Neural progenitor cell (in vitro differentiated cells): Measurements from ENCODE around the gene IPPK. TPM values are rescaled to one million over a fixed set of nuclear protein-coding genes. Genes with fewer than 3 reads are reported as not detected.

ENCODE experiments used
- DNase-seq: peaks from one replicate; pipeline ENCODE4 v3.0.0-alpha.2; 2016; ENCODE audit warnings: low spot score
- H2AFZ ChIP-seq: fragments of 200-600 bp; sonication (generic); replicated peaks from 2 replicates; pipeline ENCODE4 v1.6.1; 2016; ENCODE audit warnings: antibody characterized with exemption
- H3F3A ChIP-seq: fragments of 200-600 bp; sonication (generic); 2 replicates; pipeline ENCODE4 v1.6.1; 2016; ENCODE audit warnings: antibody characterized with exemption, low read depth
- H3K27ac ChIP-seq: fragments of 200-600 bp; sonication (generic); 2 replicates; pipeline ENCODE4 v1.5.1; 2016; ENCODE audit warnings: mild to moderate bottlenecking
- H3K27me3 ChIP-seq: fragments of 200-600 bp; sonication (generic); 2 replicates; pipeline ENCODE4 v1.6.1; 2016; ENCODE audit warnings: mild to moderate bottlenecking, moderate library complexity
- H3K36me3 ChIP-seq: fragments of 200-600 bp; sonication (generic); 2 replicates; pipeline ENCODE4 v1.5.1; 2016
- H3K4me1 ChIP-seq: fragments of 200-600 bp; sonication (generic); 2 replicates; pipeline ENCODE4 v1.6.1; 2016; ENCODE audit warnings: mixed run types
- H3K4me2 ChIP-seq: fragments of 200-600 bp; sonication (generic); 2 replicates; pipeline ENCODE4 v1.6.1; 2016
- H3K4me3 ChIP-seq: fragments of 200-600 bp; sonication (generic); 2 replicates; pipeline ENCODE4 v1.5.1; 2016
- H3K79me2 ChIP-seq: fragments of 200-600 bp; sonication (generic); 2 replicates; pipeline ENCODE4 v1.6.1; 2016; ENCODE audit warnings: low read depth
- H3K9ac ChIP-seq: fragments of 200-600 bp; sonication (generic); 2 replicates; pipeline ENCODE4 v1.6.1; 2016
- H3K9me3 ChIP-seq: fragments of 200-600 bp; sonication (generic); 2 replicates; pipeline ENCODE4 v1.5.1; 2016; ENCODE audit warnings: low read depth
- H4K20me1 ChIP-seq: fragments of 200-600 bp; sonication (generic); 2 replicates; pipeline ENCODE4 v1.6.1; 2016; ENCODE audit warnings: low read depth
- H3K27ac Mint-ChIP-seq: 3 replicates; pipeline ENCODE4 v1.8.0; 2021; ENCODE audit warnings: mixed read lengths
- H3K27me3 Mint-ChIP-seq: 2 replicates; pipeline ENCODE4 v1.8.0; 2022; ENCODE audit warnings: low read depth, mild to moderate bottlenecking, inconsistent platforms, moderate library complexity, mixed read lengths; ENCODE audit not compliant: insufficient read depth
- H3K36me3 Mint-ChIP-seq: 3 replicates; pipeline ENCODE4 v1.8.0; 2021; ENCODE audit warnings: mixed read lengths
- H3K4me1 Mint-ChIP-seq: 3 replicates; pipeline ENCODE4 v1.8.0; 2021; ENCODE audit warnings: mixed read lengths
- H3K4me3 Mint-ChIP-seq: 3 replicates; pipeline ENCODE4 v1.8.0; 2021; ENCODE audit warnings: mild to moderate bottlenecking, moderate library complexity, mixed read lengths
- H3K9me3 Mint-ChIP-seq: 3 replicates; pipeline ENCODE4 v1.8.0; 2020; ENCODE audit warnings: mixed read lengths
- CTCF ChIP-seq: fragments of 200-600 bp; sonication (generic); IDR thresholded peaks from 2 replicates; pipeline ENCODE4 v1.5.1; 2017; ENCODE audit warnings: antibody characterized with exemption, mild to moderate bottlenecking
- EZH2 ChIP-seq: fragments of 200-600 bp; sonication (generic); IDR thresholded peaks from 2 replicates; pipeline ENCODE4 v1.6.1; 2017; ENCODE audit warnings: antibody characterized with exemption, mild to moderate bottlenecking, moderate library complexity
- EZH2phosphoT487 ChIP-seq: fragments of 200-600 bp; sonication (generic); IDR thresholded peaks from 2 replicates; pipeline ENCODE4 v1.6.1; 2017; ENCODE audit warnings: antibody characterized with exemption
- total RNA-seq: library from RNA; depleted of rRNA; stranded (reverse); fragments of >200 nt; gene quantifications from 2 replicates; pipeline ENCODE4 v1.2.3, GENCODE V29; 2015; ENCODE audit warnings: low replicate concordance

The IPPK gene
- total RNA-seq, 1 donor from 2014 or later: 16.8 TPM

GRCh38 chr9:92616655-92617111, 53.2 kb downstream of the IPPK start:
- Mint-ChIP-seq H3K27ac (no peak overlapping the region), H3K36me3 (peaks cover 15% of the 10 kb centered on the region), H3K27me3 (no peaks in the 10 kb centered on the region), H3K4me1 (no peaks in the 10 kb centered on the region), H3K4me3 (no peak overlapping the region), H3K9me3 (no peaks in the 10 kb centered on the region)
- H4K20me1 ChIP-seq: no peaks in the 10 kb centered on the region
- no peaks in the 10 kb centered on the region for H3K9me3 ChIP-seq
- no peaks in the 10 kb centered on the region for H3K79me2 ChIP-seq
- TF ChIP-seq EZH2phosphoT487 (no peak), CTCF (no peak), EZH2 (no peak)
- H2AFZ ChIP-seq: no peak overlapping the region
- no peak overlapping the region for H3K4me3 ChIP-seq
- no peak for DNase-seq
- no peaks in the 10 kb centered on the region for H3K4me1 ChIP-seq
- H3K4me2 ChIP-seq: no peak overlapping the region
- no peak overlapping the region for H3K9ac ChIP-seq
- H3K27me3 ChIP-seq: no peaks in the 10 kb centered on the region
- no peaks in the 10 kb centered on the region for H3F3A ChIP-seq
- no peak overlapping the region for H3K27ac ChIP-seq
- H3K36me3 ChIP-seq: no peaks in the 10 kb centered on the region

- no peak overlapping the region for H3K27ac Mint-ChIP-seq
- H3K4me1 Mint-ChIP-seq: no peaks in the 10 kb centered on the region
Measured at GRCh38 chr9:92616199-92616641, 53.7 kb downstream of the IPPK start.

GRCh38 chr9:92615790-92616189, 54.1 kb downstream of the IPPK start:
- no peaks in the 10 kb centered on the region for H3K4me1 ChIP-seq
- H3K27ac Mint-ChIP-seq: no peak overlapping the region
- peaks cover 20% of the 10 kb centered on the region for H3K36me3 Mint-ChIP-seq
- H3K9me3 ChIP-seq: no peaks in the 10 kb centered on the region
- no peaks in the 10 kb centered on the region for H3K4me1 Mint-ChIP-seq
- no peak overlapping the region for H2AFZ ChIP-seq
- H3K4me3 ChIP-seq: no peak overlapping the region
- no peaks in the 10 kb centered on the region for H3K79me2 ChIP-seq
- no peaks in the 10 kb centered on the region for H3K36me3 ChIP-seq
- no peak overlapping the region for H3K4me3 Mint-ChIP-seq
- no peak overlapping the region for H3K9ac ChIP-seq
- H3K27me3 Mint-ChIP-seq: no peaks in the 10 kb centered on the region
- TF ChIP-seq CTCF (no peak), EZH2 (no peak), EZH2phosphoT487 (no peak)
- H3K27me3 ChIP-seq: no peaks in the 10 kb centered on the region
- no peaks in the 10 kb centered on the region for H3F3A ChIP-seq
- no peak for DNase-seq
- H3K9me3 Mint-ChIP-seq: no peaks in the 10 kb centered on the region
- H4K20me1 ChIP-seq: no peaks in the 10 kb centered on the region
- no peak overlapping the region for H3K4me2 ChIP-seq
- H3K27ac ChIP-seq: no peak overlapping the region

More at GRCh38 chr9:92616199-92616641, 53.7 kb downstream of the IPPK start:
- no peak overlapping the region for H3K4me3 Mint-ChIP-seq
- Histone ChIP-seq H4K20me1 (no peaks in the 10 kb centered on the region), H2AFZ (no peak overlapping the region), H3K4me3 (no peak overlapping the region), H3K27ac (no peak overlapping the region), H3K36me3 (no peaks in the 10 kb centered on the region), H3F3A (no peaks in the 10 kb centered on the region), H3K27me3 (no peaks in the 10 kb centered on the region), H3K79me2 (no peaks in the 10 kb centered on the region), H3K4me1 (no peaks in the 10 kb centered on the region), H3K9ac (no peak overlapping the region), H3K9me3 (no peaks in the 10 kb centered on the region), H3K4me2 (no peak overlapping the region)
- peaks cover 18% of the 10 kb centered on the region for H3K36me3 Mint-ChIP-seq
- H3K9me3 Mint-ChIP-seq: no peaks in the 10 kb centered on the region
- DNase-seq: no peak
- no peaks in the 10 kb centered on the region for H3K27me3 Mint-ChIP-seq
- TF ChIP-seq EZH2: no peak
- no peak for TF ChIP-seq EZH2phosphoT487
- TF ChIP-seq CTCF: no peak
